OCI-LY3 (cell line): ENCODE results near the gene TXNL4B.

Source experiments
- H2AFZ ChIP-seq: fragments of 200-600, 300-600 bp; shearing (Covaris generic); 2 replicates; pipeline ENCODE4 v1.6.0; 2014; ENCODE audit warnings: antibody characterized with exemption, low read depth, low read length
- H3K27ac ChIP-seq: fragments of 200-600, 300-600 bp; sonication (generic); 2 replicates; pipeline ENCODE4 v1.5.1; 2014; ENCODE audit warnings: mild to moderate bottlenecking, low read length, moderate library complexity, mixed read lengths
- H3K27me3 ChIP-seq: fragments of 200-600, 300-600 bp; sonication (generic); 2 replicates; pipeline ENCODE4 v1.6.1; 2014; ENCODE audit warnings: low read depth, low read length, mixed read lengths
- H3K36me3 ChIP-seq: fragments of 200-600, 300-600 bp; sonication (generic); replicated peaks from 2 replicates; pipeline ENCODE3; 2014; ENCODE audit warnings: low read depth, low read length, mixed read lengths
- H3K4me1 ChIP-seq: fragments of 300-600, 200-600 bp; sonication (generic); 2 replicates; pipeline ENCODE4 v1.6.1; 2014; ENCODE audit warnings: low read length, mixed read lengths
- H3K4me2 ChIP-seq: fragments of 200-600, 300-600 bp; sonication (generic); 2 replicates; pipeline ENCODE4 v1.6.1; 2014; ENCODE audit warnings: low read length, mixed read lengths
- H3K4me3 ChIP-seq: fragments of 300-600, 200-600 bp; sonication (generic); 2 replicates; pipeline ENCODE4 v1.5.1; 2014; ENCODE audit warnings: antibody characterized with exemption, mild to moderate bottlenecking, low read length, moderate library complexity
- H3K79me2 ChIP-seq: fragments of 300-600, 200-600 bp; shearing (Covaris generic); 2 replicates; pipeline ENCODE4 v1.6.1; 2014; ENCODE audit warnings: mild to moderate bottlenecking, low read length, mixed read lengths
- H3K9ac ChIP-seq: fragments of 300-600, 200-600 bp; shearing (Covaris generic); 2 replicates; pipeline ENCODE4 v1.6.0; 2014; ENCODE audit warnings: mild to moderate bottlenecking, low read length, moderate library complexity
- H3K9me3 ChIP-seq: fragments of 200-600, 300-600 bp; shearing (Covaris generic); 2 replicates; pipeline ENCODE4 v1.6.1; 2014; ENCODE audit warnings: low read length, mixed read lengths; ENCODE audit not compliant: insufficient read depth
- H4K20me1 ChIP-seq: fragments of 200-600, 300-600 bp; sonication (generic); 2 replicates; pipeline ENCODE4 v1.6.1; 2016; ENCODE audit warnings: low read length, mixed read lengths; ENCODE audit not compliant: insufficient read depth
- EZH2phosphoT487 ChIP-seq: fragments of 200-600 bp; shearing (Covaris generic); IDR thresholded peaks from 2 replicates; pipeline ENCODE4 v1.6.1; 2018; ENCODE audit warnings: antibody characterized with exemption, mixed run types, low read depth
- TF ChIP-seq, protein P1 (sequence below): fragments of 200-600, 300-600 bp; sonication (generic); IDR thresholded peaks from 2 replicates; pipeline ENCODE4 v1.5.1; 2014; ENCODE audit warnings: antibody characterized with exemption, low read length, low read depth

The TXNL4B gene

DNA sequence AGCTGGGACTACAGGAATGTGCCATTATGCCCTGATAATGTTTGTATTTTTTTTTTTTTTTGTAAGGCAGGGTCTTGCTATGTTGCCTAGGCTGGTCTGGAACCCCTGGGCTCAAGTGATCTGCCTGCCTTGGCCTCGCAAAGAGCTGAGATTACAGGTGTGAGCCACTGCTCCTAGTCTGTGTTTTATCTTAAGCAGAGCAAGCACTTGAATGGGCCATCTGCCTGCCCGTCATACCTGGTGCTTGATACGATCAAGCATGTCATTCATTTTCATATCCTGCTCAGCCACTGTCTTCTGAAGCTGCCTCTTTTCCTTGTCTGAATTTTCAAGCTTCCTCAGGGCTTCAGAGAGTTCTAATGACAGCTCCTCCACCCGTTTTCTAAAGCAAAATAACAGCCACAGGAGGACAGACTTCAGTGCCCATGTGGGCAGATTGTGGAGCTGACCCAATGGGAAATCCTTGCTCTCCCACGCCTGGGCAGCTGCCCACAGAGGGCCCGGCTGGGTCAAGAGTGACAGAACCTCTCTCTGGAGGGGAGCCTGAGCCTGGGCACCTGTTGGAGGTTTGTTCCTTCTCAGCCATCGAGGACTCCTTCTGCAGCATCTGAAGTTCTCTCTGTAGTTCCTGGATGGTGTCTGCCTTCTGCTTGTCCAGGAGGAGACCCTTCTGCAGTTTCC, 36.7 kb upstream of the TXNL4B start:
- Histone ChIP-seq H3K9me3 (no peaks in the 10 kb centered on the region), H3K9ac (no peak overlapping the region), H3K27ac (no peak overlapping the region), H3K27me3 (no peaks in the 10 kb centered on the region), H3K79me2 (no peaks in the 10 kb centered on the region), H3K4me3 (no peak overlapping the region), H3K4me1 (peaks cover 22% of the 10 kb centered on the region), H2AFZ (no peak overlapping the region), H3K36me3 (no peaks in the 10 kb centered on the region), H4K20me1 (no peaks in the 10 kb centered on the region), H3K4me2 (no peak overlapping the region; the same call in 1 of the 2 replicates)
- no peak for TF ChIP-seq EZH2phosphoT487
- TF ChIP-seq, protein P1, sequence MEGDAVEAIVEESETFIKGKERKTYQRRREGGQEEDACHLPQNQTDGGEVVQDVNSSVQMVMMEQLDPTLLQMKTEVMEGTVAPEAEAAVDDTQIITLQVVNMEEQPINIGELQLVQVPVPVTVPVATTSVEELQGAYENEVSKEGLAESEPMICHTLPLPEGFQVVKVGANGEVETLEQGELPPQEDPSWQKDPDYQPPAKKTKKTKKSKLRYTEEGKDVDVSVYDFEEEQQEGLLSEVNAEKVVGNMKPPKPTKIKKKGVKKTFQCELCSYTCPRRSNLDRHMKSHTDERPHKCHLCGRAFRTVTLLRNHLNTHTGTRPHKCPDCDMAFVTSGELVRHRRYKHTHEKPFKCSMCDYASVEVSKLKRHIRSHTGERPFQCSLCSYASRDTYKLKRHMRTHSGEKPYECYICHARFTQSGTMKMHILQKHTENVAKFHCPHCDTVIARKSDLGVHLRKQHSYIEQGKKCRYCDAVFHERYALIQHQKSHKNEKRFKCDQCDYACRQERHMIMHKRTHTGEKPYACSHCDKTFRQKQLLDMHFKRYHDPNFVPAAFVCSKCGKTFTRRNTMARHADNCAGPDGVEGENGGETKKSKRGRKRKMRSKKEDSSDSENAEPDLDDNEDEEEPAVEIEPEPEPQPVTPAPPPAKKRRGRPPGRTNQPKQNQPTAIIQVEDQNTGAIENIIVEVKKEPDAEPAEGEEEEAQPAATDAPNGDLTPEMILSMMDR, result no peak

DNA sequence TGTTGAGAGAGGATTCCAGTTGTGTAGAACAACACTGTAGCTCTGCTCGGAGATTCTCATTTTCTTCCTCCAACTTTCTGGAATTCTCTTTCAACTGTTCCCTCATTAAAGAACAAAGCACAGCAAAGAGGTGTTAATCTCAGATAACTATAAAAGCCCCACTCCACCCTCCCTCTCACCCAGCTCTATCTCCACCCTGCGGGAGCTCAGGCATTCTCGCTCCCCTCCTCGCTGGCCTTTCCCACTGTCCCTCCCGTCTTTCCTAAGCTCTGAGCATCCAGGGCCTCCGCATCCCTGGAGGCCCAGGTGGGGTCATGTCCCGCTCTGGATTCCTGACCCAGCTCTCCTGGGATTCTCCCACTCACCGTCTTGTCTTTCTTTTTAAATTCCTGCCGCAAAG, 35.3 kb upstream of the TXNL4B start:
- TF ChIP-seq EZH2phosphoT487, result no peak
- TF ChIP-seq, protein P1, result no peak
- no peaks in the 10 kb centered on the region for H3K9me3 ChIP-seq

DNA sequence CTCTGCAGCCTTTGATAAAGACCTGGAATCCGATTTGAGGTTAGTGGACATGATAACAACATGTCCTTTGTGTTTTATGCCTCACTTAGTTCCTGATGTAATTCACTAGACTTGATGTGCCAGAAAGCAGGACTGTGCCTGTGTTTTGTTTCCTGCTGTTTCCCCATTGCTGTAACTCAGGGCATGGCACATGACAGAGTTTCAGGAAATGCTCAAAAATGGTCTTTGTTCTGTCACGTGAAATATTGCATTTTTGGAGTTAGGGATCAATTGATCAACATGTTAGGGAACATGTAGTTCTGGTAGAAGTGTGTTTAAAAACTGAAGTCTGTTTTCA, 33.0 kb upstream of the TXNL4B start:
- Histone ChIP-seq H2AFZ (no peak overlapping the region), H3K4me3 (no peak overlapping the region), H3K79me2 (no peaks in the 10 kb centered on the region), H3K9me3 (no peaks in the 10 kb centered on the region), H3K36me3 (no peaks in the 10 kb centered on the region), H3K9ac (no peak overlapping the region), H3K27me3 (no peaks in the 10 kb centered on the region), H3K4me1 (peaks cover 13% of the 10 kb centered on the region; the same call in 1 of the 2 replicates), H4K20me1 (no peaks in the 10 kb centered on the region), H3K4me2 (no peak overlapping the region), H3K27ac (no peak overlapping the region)
- no peak for TF ChIP-seq EZH2phosphoT487
- TF ChIP-seq, protein P1, result no peak

More for the DNA sequence above, 35.3 kb upstream of the TXNL4B start:
- Histone ChIP-seq H3K27me3 (no peaks in the 10 kb centered on the region), H3K4me1 (peaks cover 22% of the 10 kb centered on the region), H4K20me1 (no peaks in the 10 kb centered on the region), H3K36me3 (no peaks in the 10 kb centered on the region), H3K9ac (no peak overlapping the region), H2AFZ (no peak overlapping the region), H3K4me2 (no peak overlapping the region), H3K27ac (no peak overlapping the region), H3K79me2 (no peaks in the 10 kb centered on the region), H3K4me3 (no peak overlapping the region)

GRCh38 chr16:72125635-72126428, 32.4 kb upstream of the TXNL4B start:
- Histone ChIP-seq H3K27ac (no peak overlapping the region), H3K4me2 (no peak overlapping the region), H3K9ac (no peak overlapping the region), H3K79me2 (no peaks in the 10 kb centered on the region), H2AFZ (no peak overlapping the region), H3K27me3 (no peaks in the 10 kb centered on the region), H3K4me3 (no peak overlapping the region), H3K36me3 (no peaks in the 10 kb centered on the region), H3K4me1 (peaks cover 13% of the 10 kb centered on the region; the same call in 1 of the 2 replicates), H4K20me1 (no peaks in the 10 kb centered on the region), H3K9me3 (no peaks in the 10 kb centered on the region)
- TF ChIP-seq, protein P1, result no peak
- TF ChIP-seq EZH2phosphoT487, result no peak
